K562 (cell line): ENCODE data around the gene FEM1B. TPM values are rescaled to one million over a fixed set of nuclear protein-coding genes. Genes with fewer than 3 reads are reported as not detected.

Experiments used
- ARNT ChIP-seq, 2 experiments: fragments of 450-650 bp; IDR thresholded peaks; 2 replicates each; pipeline ENCODE4 v1.6.1; 2016; ENCODE audit warnings: mild to moderate bottlenecking in 1 of 2
- CHD7 ChIP-seq: fragments of 200-600 bp; sonication (generic); IDR thresholded peaks from one replicate; pipeline ENCODE4 v1.6.1; 2012; ENCODE audit warnings: mild to moderate bottlenecking, low read depth, low read length, inconsistent platforms
- E2F3 ChIP-seq: fragments of 250-450 bp; sonication (Bioruptor Pico); IDR thresholded peaks from 2 replicates; pipeline ENCODE4 v1.4.0; 2020; ENCODE audit warnings: mild to moderate bottlenecking
- FOXP4 ChIP-seq: sonication (generic); formaldehyde crosslinking; IDR thresholded peaks from 2 replicates; pipeline ENCODE4 v1.8.0; 2022; ENCODE audit warnings: mild to moderate bottlenecking, missing genetic modification reagents, borderline replicate concordance
- KLF1 ChIP-seq: fragments of 450-650 bp; IDR thresholded peaks from 2 replicates; pipeline ENCODE4 v1.6.1; 2016; ENCODE audit warnings: missing genetic modification characterization, missing compliant biosample characterization
- KLF10 ChIP-seq: fragments of 250-450 bp; sonication (Bioruptor Pico); IDR thresholded peaks from 2 replicates; pipeline ENCODE4 v1.6.1; 2021; ENCODE audit warnings: matching md5 sums
- PCBP1 ChIP-seq: fragments of 200-400 bp; formaldehyde crosslinking; IDR thresholded peaks from 2 replicates; pipeline ENCODE4 v1.6.1; 2018; ENCODE audit warnings: mild to moderate bottlenecking, low read depth, low read length; ENCODE audit not compliant: poor library complexity, severe bottlenecking
- TEAD4 ChIP-seq, 2 experiments: sonication (generic) in 1 of 2; formaldehyde crosslinking in 1 of 2; IDR thresholded peaks; 2 replicates each; pipeline versions ENCODE4 v1.6.1 to v1.8.0; 2012 to 2022; ENCODE audit warnings: borderline replicate concordance in 1 of 2, inconsistent platforms in 1 of 2, low read length in 1 of 2, mild to moderate bottlenecking in 1 of 2, missing genetic modification reagents in 1 of 2
- TRIM24 ChIP-seq, 2 experiments: fragments of 450-650 bp; IDR thresholded peaks; 2 replicates each; pipeline ENCODE4 v1.6.1; 2016
- ZNF436 ChIP-seq: fragments of 250-450, 450-650 bp; sonication (Bioruptor Pico); formaldehyde crosslinking; IDR thresholded peaks from 2 replicates; pipeline ENCODE4 v1.7.0; 2020; ENCODE audit warnings: mild to moderate bottlenecking
- ZNF707 ChIP-seq: fragments of 250-450 bp; sonication (Bioruptor Pico); conservative IDR thresholded peaks from 2 replicates; pipeline ENCODE4 v1.8.0; 2022; ENCODE audit warnings: inconsistent platforms, mild to moderate bottlenecking, moderate library complexity
- polyA plus RNA-seq, 8 experiments: library from polyadenylated mRNA; depleted of rRNA in 4 of 8; stranded (reverse) in 5 of 8; unstranded in 3 of 8; fragments of >200 nt; fragmentation: Nextera tagmentation in 2 of 8; fragmentation: Illumina TruSeq in 1 of 8; extraction: Ambion mirVana in 2 of 8; extraction: Trizol in 1 of 8; gene quantifications; 2 replicates each; pipeline versions ENCODE4 v1.2.1 to v1.2.3, GENCODE V29; 2011 to 2014; ENCODE audit warnings: inconsistent platforms in 1 of 8, missing spikeins in 1 of 8
- total RNA-seq, 7 experiments: library from RNA; depleted of rRNA in 6 of 7; stranded (reverse); fragments of >200 nt in 6 of 7; fragmentation: Illumina TruSeq in 2 of 7; extraction: Trizol in 2 of 7; gene quantifications; 2 replicates each; pipeline versions ENCODE4 v1.2.1 to v1.2.3, GENCODE V29; 2011 to 2021; ENCODE audit warnings: low replicate concordance in 1 of 7

The FEM1B gene
- total and polyA plus RNA-seq, 9 of the 15 experiments (the other 6 are each of a cell fraction or from before 2014, with no cell fraction given) = 5.9 to 61.6 (median 20.1) TPM

GRCh38 chr15:68229386-68230156 is 48.0 kb upstream of the FEM1B start, which contains the start of gene CLN6 (continued):
- TF ChIP-seq CHD7 = no peak
- no peak for TF ChIP-seq ZNF436 (CRISPR knock-in tag)
- peak; percentile 93 for TF ChIP-seq E2F3
- no peak for TF ChIP-seq TRIM24 (IDR thresholded peaks at IDR 0.05)
- TF ChIP-seq ARNT (IDR thresholded peaks at IDR 0.05) = no peak; a peak in 1 of 4 replicates
- no peak for TF ChIP-seq ZNF707 (CRISPR knock-in tag)
- TF ChIP-seq FOXP4 (CRISPR knock-in tag) = no peak; the same call in 1 of the 2 replicates
- TF ChIP-seq KLF1 = no peak
- no peak for TF ChIP-seq KLF10
- no peak for TF ChIP-seq TEAD4 (IDR thresholded peaks at IDR 0.05; ENCODE audit: low read length)
- TF ChIP-seq TEAD4 (CRISPR knock-in tag; IDR thresholded peaks at IDR 0.05; ENCODE audit: borderline replicate concordance) = no peak; the same call in 1 of the 2 replicates
- no peak for TF ChIP-seq PCBP1
- TF ChIP-seq, all 486 proteins: peak for 125
